Smooth muscle cell of bladder (primary cell): Measurements from ENCODE around the gene PLOD2. TPM values are rescaled to one million over a fixed set of nuclear protein-coding genes. Genes with fewer than 3 reads are reported as not detected.

Experiments
- total RNA-seq: library from RNA; depleted of rRNA; stranded (reverse); fragments of >200 nt; gene quantifications from 2 replicates; pipeline ENCODE4 v1.2.3, GENCODE V29; 2014

The PLOD2 gene
- 239 and 311 TPM in 2 replicates for total RNA-seq

DNA sequence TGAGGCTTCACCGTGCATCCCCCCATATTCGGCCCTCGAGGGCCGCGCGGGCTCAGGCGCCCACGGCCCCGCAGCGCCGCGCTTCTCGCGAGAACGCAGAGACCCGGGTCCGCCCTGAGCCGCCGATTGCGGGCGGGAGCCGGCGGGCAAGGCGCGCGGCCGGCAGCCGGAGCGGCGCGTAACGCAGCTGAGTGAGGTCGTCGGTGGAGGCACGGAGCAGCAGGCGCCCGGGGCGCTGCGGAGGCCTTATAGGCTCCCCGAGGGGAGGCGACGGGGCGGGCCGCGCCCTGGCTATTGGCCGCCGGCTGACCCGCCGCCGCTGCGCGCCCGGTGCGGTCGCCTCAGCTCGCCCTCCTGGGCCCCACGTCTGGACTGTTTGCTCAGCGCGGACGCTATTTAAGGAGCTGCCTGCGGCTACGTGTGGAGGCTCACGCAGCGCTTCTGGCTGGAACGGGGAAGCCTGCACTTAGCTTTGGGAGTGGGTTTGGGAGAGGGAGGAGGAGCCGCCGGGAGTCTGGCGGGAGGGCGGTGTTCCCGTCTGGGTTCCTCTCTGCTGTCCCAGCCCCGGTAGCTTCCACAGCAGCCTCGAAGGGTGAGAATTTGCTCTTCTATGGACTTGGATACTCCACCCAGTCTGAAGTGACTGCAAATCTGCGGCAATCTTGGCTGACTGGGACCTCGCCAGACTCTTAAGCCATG, at the start of gene PLOD2:
TSS of gene PLOD2 (minus strand) at position 221 of the 699 bp plus-strand sequence. CDS start at position 26, 195 bp downstream.

Other genes starting within 250 kb of the PLOD2 start
- 21.0 and 23.9 TPM in 2 replicates for gene PLSCR4, start 89.9 kb upstream of the PLOD2 start, total RNA-seq